Neural cell (in vitro differentiated cells): ENCODE results near the gene DUSP5. TPM values are rescaled to one million over a fixed set of nuclear protein-coding genes. Genes with fewer than 3 reads are reported as not detected.
A peak's percentile ranks its signal among the peaks of the same experiment; 100 is the strongest.

Experiments
- H2AFZ ChIP-seq: fragments of 200-600, 300-800 bp; sonication (generic), shearing (Covaris generic); 2 replicates; pipeline ENCODE4 v1.6.0; 2014; ENCODE audit warnings: low read depth, mild to moderate bottlenecking, antibody characterized with exemption, low read length, moderate library complexity
- H3F3A ChIP-seq: fragments of 200-600 bp; shearing (Covaris generic); 2 replicates; pipeline ENCODE4 v1.6.1; 2016; ENCODE audit warnings: mild to moderate bottlenecking, moderate library complexity, mixed read lengths, antibody characterized with exemption, low read length; ENCODE audit not compliant: insufficient read depth, poor library complexity, severe bottlenecking
- H3K27ac ChIP-seq: fragments of 200-600, 300-800 bp; sonication (generic), shearing (Covaris generic); 2 replicates; pipeline ENCODE4 v1.5.1; 2014; ENCODE audit warnings: mild to moderate bottlenecking, low read length, moderate library complexity
- H3K27me3 ChIP-seq: fragments of 300-800, 200-600 bp; sonication (generic), shearing (Covaris generic); 2 replicates; pipeline ENCODE4 v1.6.0; 2014; ENCODE audit warnings: mild to moderate bottlenecking, low read depth, low read length, moderate library complexity; ENCODE audit not compliant: insufficient read depth
- H3K36me3 ChIP-seq: fragments of 300-800, 200-600 bp; sonication (generic), shearing (Covaris generic); 2 replicates; pipeline ENCODE4 v1.5.1; 2014; ENCODE audit warnings: mild to moderate bottlenecking, antibody characterized with exemption, low read length, moderate library complexity; ENCODE audit not compliant: insufficient read depth
- H3K4me2 ChIP-seq: fragments of 300-800, 200-600 bp; sonication (generic), shearing (Covaris generic); 2 replicates; pipeline ENCODE4 v1.6.0; 2014; ENCODE audit warnings: mild to moderate bottlenecking, low read length
- H3K4me3 ChIP-seq: fragments of 300-800, 200-600 bp; sonication (generic), shearing (Covaris generic); 2 replicates; pipeline ENCODE4 v1.5.1; 2014; ENCODE audit warnings: mild to moderate bottlenecking, low read length, moderate library complexity
- H3K79me2 ChIP-seq: fragments of 200-600 bp; shearing (Covaris generic); replicated peaks from 2 replicates; pipeline ENCODE4 v1.6.0; 2014; ENCODE audit warnings: mild to moderate bottlenecking, low read length, moderate library complexity; ENCODE audit not compliant: insufficient read depth
- H3K9ac ChIP-seq: fragments of 300-800, 200-600 bp; sonication (generic), shearing (Covaris generic); 2 replicates; pipeline ENCODE4 v1.6.1; 2016; ENCODE audit warnings: mild to moderate bottlenecking, low read length, mixed read lengths
- H3K9me2 ChIP-seq: fragments of 200-600 bp; shearing (Covaris generic); 2 replicates; pipeline ENCODE4 v1.6.1; 2016; ENCODE audit warnings: mild to moderate bottlenecking, low read length, mixed read lengths; ENCODE audit not compliant: insufficient read depth
- H3K9me3 ChIP-seq: fragments of 200-600, 300-800 bp; sonication (generic), shearing (Covaris generic); 2 replicates; pipeline ENCODE4 v1.6.1; 2016; ENCODE audit warnings: mild to moderate bottlenecking, mixed run types, low read length, moderate library complexity, mixed read lengths
- H4K20me1 ChIP-seq: fragments of 200-600 bp; shearing (Covaris generic); 2 replicates; pipeline ENCODE4 v1.6.1; 2016; ENCODE audit warnings: mild to moderate bottlenecking, mixed run types; ENCODE audit not compliant: insufficient read depth
- CTCF ChIP-seq: fragments of 450-650 bp; IDR thresholded peaks from 2 replicates; pipeline ENCODE4 v1.5.1; 2014; ENCODE audit warnings: antibody characterized with exemption, mild to moderate bottlenecking, moderate library complexity; ENCODE audit not compliant: poor library complexity, severe bottlenecking
- EP300 ChIP-seq: fragments of 450-650 bp; conservative IDR thresholded peaks from 2 replicates; pipeline ENCODE4 v1.6.1; 2014; ENCODE audit warnings: antibody characterized with exemption, mild to moderate bottlenecking, moderate library complexity; ENCODE audit not compliant: poor library complexity, severe bottlenecking
- EZH2 ChIP-seq: fragments of 200-600, 300-800 bp; shearing (Covaris generic), sonication (generic); IDR thresholded peaks from 2 replicates; pipeline ENCODE4 v1.6.1; 2014; ENCODE audit warnings: antibody characterized with exemption, low read length, borderline replicate concordance, mild to moderate bottlenecking; ENCODE audit not compliant: insufficient read depth, poor library complexity, severe bottlenecking
- MXI1 ChIP-seq: fragments of 450-650 bp; conservative IDR thresholded peaks from 2 replicates; pipeline ENCODE4 v1.6.1; 2014; ENCODE audit warnings: antibody characterized with exemption, mild to moderate bottlenecking; ENCODE audit not compliant: poor library complexity, severe bottlenecking
- POLR2AphosphoS5 ChIP-seq: IDR thresholded peaks from 2 replicates; pipeline ENCODE4 v1.6.1; 2012
- RAD21 ChIP-seq: fragments of 450-650 bp; conservative IDR thresholded peaks from 2 replicates; pipeline ENCODE4 v1.6.1; 2014; ENCODE audit warnings: antibody characterized with exemption, mild to moderate bottlenecking, moderate library complexity
- REST ChIP-seq: IDR thresholded peaks from 2 replicates; pipeline ENCODE4 v1.6.1; 2012; ENCODE audit warnings: borderline replicate concordance
- SMC3 ChIP-seq: fragments of 450-650 bp; conservative IDR thresholded peaks from 2 replicates; pipeline ENCODE4 v1.6.1; 2014; ENCODE audit warnings: antibody characterized with exemption, mild to moderate bottlenecking, moderate library complexity; ENCODE audit not compliant: poor library complexity
- TAF1 ChIP-seq: IDR thresholded peaks from 2 replicates; pipeline ENCODE4 v1.6.1; 2012; ENCODE audit warnings: low read depth
- polyA plus RNA-seq: library from polyadenylated mRNA; depleted of rRNA; stranded (reverse); fragments of >200 nt; gene quantifications from 2 replicates; pipeline ENCODE4 v1.2.3, GENCODE V29; 2014

The DUSP5 gene
- polyA plus RNA-seq, 1 donor from 2014 or later: 2.2 TPM

- H3K36me3 ChIP-seq: no peaks in the 10 kb centered on the region
- H3K4me2 ChIP-seq: no peak overlapping the region
- no peak overlapping the region for H2AFZ ChIP-seq
- no peaks in the 10 kb centered on the region for H3K9me3 ChIP-seq
- no peaks in the 10 kb centered on the region for H3K79me2 ChIP-seq
- no peaks in the 10 kb centered on the region for H3F3A ChIP-seq
- no peak overlapping the region for H3K27ac ChIP-seq
- no peaks in the 10 kb centered on the region for H3K9me2 ChIP-seq
- TF ChIP-seq SMC3 (no peak), REST (no peak), RAD21 (no peak), TAF1 (no peak), MXI1 (no peak), EZH2 (no peak), CTCF (no peak), EP300 (no peak), POLR2AphosphoS5 (no peak)
- peak overlapping the region; percentile 86 for H3K4me3 ChIP-seq
- H4K20me1 ChIP-seq: no peaks in the 10 kb centered on the region
- peaks cover 50% of the 10 kb centered on the region for H3K27me3 ChIP-seq
- H3K9ac ChIP-seq: no peak overlapping the region
Observed at GRCh38 chr10:110499796-110500514, 2.2 kb downstream of the DUSP5 start.

GRCh38 chr10:110500515-110500905 lies 2.8 kb downstream of the DUSP5 start:
- H3K4me2 ChIP-seq: no peak overlapping the region
- H3F3A ChIP-seq: no peaks in the 10 kb centered on the region
- no peaks in the 10 kb centered on the region for H4K20me1 ChIP-seq
- no peak overlapping the region for H2AFZ ChIP-seq
- no peaks in the 10 kb centered on the region for H3K9me3 ChIP-seq
- H3K9me2 ChIP-seq: no peaks in the 10 kb centered on the region
- H3K27ac ChIP-seq: no peak overlapping the region
- H3K36me3 ChIP-seq: no peaks in the 10 kb centered on the region
- no peak overlapping the region for H3K9ac ChIP-seq
- no peak for TF ChIP-seq TAF1
- TF ChIP-seq EP300: no peak
- TF ChIP-seq POLR2AphosphoS5: no peak
- TF ChIP-seq SMC3: no peak
- no peak for TF ChIP-seq REST
- no peak for TF ChIP-seq RAD21
- TF ChIP-seq MXI1: no peak
- no peak for TF ChIP-seq CTCF
- TF ChIP-seq EZH2: no peak
- H3K4me3 ChIP-seq: no peak overlapping the region
- H3K79me2 ChIP-seq: no peaks in the 10 kb centered on the region
- H3K27me3 ChIP-seq: peaks cover 50% of the 10 kb centered on the region
